PC-9 (cell line): Measurements from ENCODE around the gene USP2.

Experiments
- EZH2 ChIP-seq: fragments of 200-600 bp; sonication (generic); IDR thresholded peaks from 2 replicates; pipeline ENCODE4 v1.8.0; 2017; ENCODE audit warnings: antibody characterized with exemption, low read depth
- TF ChIP-seq, protein P1 (sequence below): fragments of 200-600 bp; sonication (generic); conservative IDR thresholded peaks from 2 replicates; pipeline ENCODE4 v1.6.1; 2017; ENCODE audit warnings: mixed run types, antibody characterized with exemption, mild to moderate bottlenecking, moderate library complexity

DNA sequence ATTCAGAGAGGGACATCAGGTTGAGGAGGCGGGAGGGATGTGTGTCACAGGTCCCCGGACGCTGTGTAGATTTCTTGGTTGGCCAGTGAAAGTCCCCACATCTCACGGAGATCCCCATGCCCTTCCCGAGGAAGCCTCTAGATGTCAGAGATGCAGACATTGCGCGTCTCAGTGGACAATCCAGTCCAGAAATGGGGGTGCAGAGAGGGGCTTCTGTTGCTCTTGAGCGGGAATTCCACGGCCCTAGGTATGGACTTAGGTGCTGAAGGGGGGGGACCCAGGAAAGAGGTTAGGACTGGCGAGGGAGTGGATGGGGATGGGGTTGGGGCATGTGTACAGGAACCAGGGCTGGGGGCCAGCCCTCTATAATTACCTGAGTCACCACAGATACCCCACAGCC lies 34.5 kb upstream of the USP2 start:
- TF ChIP-seq, protein P1, sequence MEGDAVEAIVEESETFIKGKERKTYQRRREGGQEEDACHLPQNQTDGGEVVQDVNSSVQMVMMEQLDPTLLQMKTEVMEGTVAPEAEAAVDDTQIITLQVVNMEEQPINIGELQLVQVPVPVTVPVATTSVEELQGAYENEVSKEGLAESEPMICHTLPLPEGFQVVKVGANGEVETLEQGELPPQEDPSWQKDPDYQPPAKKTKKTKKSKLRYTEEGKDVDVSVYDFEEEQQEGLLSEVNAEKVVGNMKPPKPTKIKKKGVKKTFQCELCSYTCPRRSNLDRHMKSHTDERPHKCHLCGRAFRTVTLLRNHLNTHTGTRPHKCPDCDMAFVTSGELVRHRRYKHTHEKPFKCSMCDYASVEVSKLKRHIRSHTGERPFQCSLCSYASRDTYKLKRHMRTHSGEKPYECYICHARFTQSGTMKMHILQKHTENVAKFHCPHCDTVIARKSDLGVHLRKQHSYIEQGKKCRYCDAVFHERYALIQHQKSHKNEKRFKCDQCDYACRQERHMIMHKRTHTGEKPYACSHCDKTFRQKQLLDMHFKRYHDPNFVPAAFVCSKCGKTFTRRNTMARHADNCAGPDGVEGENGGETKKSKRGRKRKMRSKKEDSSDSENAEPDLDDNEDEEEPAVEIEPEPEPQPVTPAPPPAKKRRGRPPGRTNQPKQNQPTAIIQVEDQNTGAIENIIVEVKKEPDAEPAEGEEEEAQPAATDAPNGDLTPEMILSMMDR = no peak
- no peak for TF ChIP-seq EZH2
